Measurements from ENCODE around the gene COL15A1. TPM values are rescaled to one million over a fixed set of nuclear protein-coding genes. Genes with fewer than 3 reads are reported as not detected.

COL15A1 gene
- total and polyA plus RNA-seq, 2 of the 8 experiments (the other 6 are each of a cell fraction or from before 2014, with no cell fraction given): 0.12 to 0.15 TPM

DNA sequence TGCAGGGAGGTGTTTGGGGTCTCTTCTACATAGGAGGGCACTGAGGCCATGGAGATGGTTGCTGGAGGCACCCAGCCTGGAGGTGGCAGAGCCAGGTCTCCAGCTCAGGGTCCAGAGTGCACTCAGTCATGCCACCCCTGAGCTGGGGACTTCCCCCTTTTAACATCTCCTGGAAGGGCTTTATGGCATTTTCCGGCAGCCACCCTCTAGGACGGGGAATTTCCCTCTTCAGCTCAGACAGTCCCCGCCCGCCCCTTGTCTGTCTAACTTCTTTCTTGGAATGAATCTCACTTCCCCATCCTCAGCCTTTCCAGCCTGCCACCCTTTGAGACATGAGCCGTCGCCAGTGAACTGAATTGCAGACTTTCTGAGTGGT lies 49.9 kb downstream of the COL15A1 start:
- 86% methylated on average over 6 of the region's 6 CpGs; no CpG with 5 or more reads in 1 of the 2 experiments for WGBS, 2 experiments (ENCODE audit: extremely low coverage in 1 of 2, insufficient coverage in 1 of 2, insufficient read length in 1 of 2, insufficient replicate concordance in 2 of 2, low coverage in 1 of 2, low lambda C conversion rate in 2 of 2, missing lambda C conversion rate in 1 of 2)
- Histone ChIP-seq H2BK20ac (ENCODE audit: low read length) (no peak overlapping the region), H3K18ac (ENCODE audit: extremely low read depth, low read length) (no peak overlapping the region), H2BK15ac (ENCODE audit: low read length) (no peak overlapping the region), H4K91ac (replicated peaks; ENCODE audit: insufficient read length, low read length) (no peak overlapping the region), H3K9ac (replicated peaks in 1 of 4; ENCODE audit: extremely low read depth in 1 of 4, low read depth in 3 of 4, low read length in 3 of 4) (no peak overlapping the region), H2AFZ (ENCODE audit: low read length) (no peak overlapping the region), H3K23ac (ENCODE audit: insufficient read length) (no peak overlapping the region), H2BK12ac (ENCODE audit: low read depth, low read length) (no peak overlapping the region), H3K36me3 (ENCODE audit: control insufficient read depth in 2 of 4, insufficient read depth in 4 of 4, low read length in 3 of 4) (no peaks in the 10 kb centered on the region), H3K4me2 (ENCODE audit: insufficient read depth in 1 of 2, low read depth in 2 of 2, low read length in 2 of 2) (no peak overlapping the region), H3K79me2 (ENCODE audit: control insufficient read depth in 1 of 2, insufficient read depth in 2 of 2, low read length in 2 of 2) (no peaks in the 10 kb centered on the region), H3K23me2 (ENCODE audit: low read depth, low read length) (peaks cover 1% of the 10 kb centered on the region; the same call in 1 of the 2 replicates), H3K4ac (replicated peaks; ENCODE audit: insufficient read length, low read depth, low read length) (no peak overlapping the region), H4K20me1 (replicated peaks in 1 of 2; ENCODE audit: control insufficient read depth in 1 of 2, insufficient read depth in 2 of 2, low read length in 2 of 2) (no peaks in the 10 kb centered on the region), H3K27ac (ENCODE audit: low read depth, low read length) (no peak overlapping the region), H3K14ac (ENCODE audit: insufficient read length) (no peak overlapping the region), H3K27me3 (replicated peaks in 1 of 4; ENCODE audit: control insufficient read depth in 3 of 4, extremely low read depth in 1 of 4, insufficient read depth in 3 of 4, low read length in 3 of 4) (no peaks in the 10 kb centered on the region; a peak in 1 of 7 replicates), H3K79me1 (ENCODE audit: low read depth, low read length) (no peaks in the 10 kb centered on the region), H3K9me3 (ENCODE audit: insufficient read depth in 2 of 2, low read depth in 1 of 2, low read length in 1 of 2) (peaks cover 7 to 17% of the 10 kb centered on the region in 2 experiments; a peak in 3 of 4 replicates), H4K5ac (ENCODE audit: insufficient read length, low read depth, low read length) (no peak overlapping the region), H2AK5ac (ENCODE audit: low read depth, low read length) (no peak overlapping the region), H3K56ac (replicated peaks; ENCODE audit: insufficient read length, low read depth, low read length) (no peak overlapping the region), H3K4me3 (ENCODE audit: extremely low read depth in 1 of 4, insufficient read depth in 2 of 4, low read depth in 3 of 4, low read length in 4 of 4) (no peak overlapping the region), H2BK120ac (replicated peaks; ENCODE audit: low read depth, low read length) (no peak overlapping the region), H3K4me1 (replicated peaks in 1 of 4; ENCODE audit: control insufficient read depth in 3 of 4, insufficient read depth in 4 of 4, low read length in 3 of 4) (no peaks in the 10 kb centered on the region), H2BK5ac (ENCODE audit: low read depth, low read length) (no peak overlapping the region), H4K8ac (ENCODE audit: extremely low read depth, insufficient read depth, low read length) (no peak overlapping the region)
- FAIRE-seq (no peak), DNase-seq (ENCODE audit: low read depth in 1 of 2, low spot score in 2 of 2) (no peak)
- POLR2A ChIA-PET (ENCODE audit: partially characterized antibody): no interaction called here
- CTCF ChIA-PET (ENCODE audit: partially characterized antibody): interaction anchor here (0.6 to 10.2 kb wide), 3 partner anchors 18 to 145 kb away, joined by 4 to 116 read pairs (median 14); no protein-coding TSS in a partner anchor
- no peak for TF ChIP-seq POLR2A (IDR thresholded peaks at IDR 0.05; ENCODE audit: control extremely low read depth in 1 of 2, low read depth in 2 of 2, low read length in 2 of 2)
- TF ChIP-seq HDAC6 (IDR thresholded peaks at IDR 0.05; ENCODE audit: low read depth, low read length): no peak
- no peak for TF ChIP-seq BACH1 (IDR thresholded peaks at IDR 0.05; ENCODE audit: low read length)
- no peak for TF ChIP-seq ZNF274 (IDR thresholded peaks at IDR 0.05; ENCODE audit: borderline replicate concordance, extremely low read depth, low read length)
- TF ChIP-seq, protein P1, sequence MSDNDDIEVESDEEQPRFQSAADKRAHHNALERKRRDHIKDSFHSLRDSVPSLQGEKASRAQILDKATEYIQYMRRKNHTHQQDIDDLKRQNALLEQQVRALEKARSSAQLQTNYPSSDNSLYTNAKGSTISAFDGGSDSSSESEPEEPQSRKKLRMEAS (IDR thresholded peaks at IDR 0.05): no peak
- no peak for TF ChIP-seq HDAC2 (IDR thresholded peaks at IDR 0.05; ENCODE audit: borderline replicate concordance in 1 of 2, low read depth in 2 of 2, low read length in 2 of 2)
- no peak for TF ChIP-seq YY1 (IDR thresholded peaks at IDR 0.05; ENCODE audit: low read depth, low read length)

All from H1 (cell line).